Astrocyte of the cerebellum (primary cell): Measurements from ENCODE around the gene SHLD1.
"Not testable (repeated sequence)": the region's sequence is repeated elsewhere in the genome, so short reads cannot be mapped to it uniquely, and the experiment has no call there.

Experiments used
- DNase-seq: peaks from one replicate; pipeline ENCODE4 v3.0.0-alpha.2; 2011; ENCODE audit warnings: low read depth
- H3K4me3 ChIP-seq: 2 replicates; pipeline ENCODE4 v1.5.1; 2011; ENCODE audit warnings: mild to moderate bottlenecking, low read depth, low read length, moderate library complexity
- in situ Hi-C: cut with HindIII; loops from 2 replicates; pipeline ENCODE4 v1.10.0; 2017; ENCODE audit warnings: low sequenced_read_pairs
- TF ChIP-seq, protein P1 (sequence below): IDR thresholded peaks from 2 replicates; pipeline ENCODE4 v1.5.1; 2012; ENCODE audit warnings: low read length, low read depth, moderate library complexity, mild to moderate bottlenecking; ENCODE audit errors: missing control alignments

The SHLD1 gene, protein sequence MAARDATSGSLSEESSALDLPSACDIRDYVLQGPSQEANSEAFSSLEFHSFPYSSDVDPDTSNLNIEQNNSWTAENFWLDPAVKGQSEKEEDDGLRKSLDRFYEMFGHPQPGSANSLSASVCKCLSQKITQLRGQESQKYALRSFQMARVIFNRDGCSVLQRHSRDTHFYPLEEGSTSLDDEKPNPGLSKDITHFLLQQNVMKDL

DNA sequence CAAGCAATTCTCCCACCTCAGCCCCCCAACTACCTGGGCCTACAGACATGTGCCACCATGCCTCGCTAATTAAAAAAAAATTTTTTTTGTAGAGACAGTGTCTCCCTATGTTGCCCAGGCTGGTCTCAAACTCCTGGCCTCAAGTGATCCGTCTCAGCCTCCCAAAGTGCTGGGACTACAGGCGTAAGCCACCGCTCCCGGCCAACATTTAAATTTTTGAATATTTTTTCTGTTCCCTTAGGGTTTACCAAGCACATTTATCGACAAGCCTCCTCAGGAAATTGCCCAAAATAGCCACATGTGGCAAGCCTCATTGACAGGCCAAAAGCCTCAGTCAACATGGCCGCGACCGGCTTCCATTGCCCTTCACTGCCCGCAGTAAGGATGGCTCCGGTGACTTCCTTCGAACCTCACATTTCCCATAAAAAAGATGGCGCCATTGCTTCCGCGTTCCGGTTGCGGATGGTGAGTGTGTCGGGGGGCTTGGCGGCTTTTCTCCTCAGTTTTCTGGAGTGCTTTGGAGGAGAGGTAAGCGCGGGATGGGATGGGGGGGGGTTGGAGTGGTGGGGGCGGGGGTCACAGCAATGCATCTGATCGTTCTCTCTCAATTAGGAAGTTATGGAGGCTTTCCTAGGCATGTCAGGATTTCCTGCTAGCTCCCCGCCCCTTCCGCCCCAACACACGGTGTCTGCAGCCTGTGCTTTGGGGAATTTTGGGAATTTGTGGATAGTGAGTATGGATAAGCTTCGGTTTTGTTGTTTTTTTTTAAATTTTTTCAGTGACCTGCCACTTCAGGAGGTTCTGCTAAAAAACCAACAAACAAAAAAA lies at the start of gene SHLD1:
SHLD1 (plus strand) TSS at position 450 of the 828 bp plus-strand sequence. CDS start 22,465 bp downstream, outside the sequence.
- in situ Hi-C loops, result no loop called here
- TF ChIP-seq, protein P1, sequence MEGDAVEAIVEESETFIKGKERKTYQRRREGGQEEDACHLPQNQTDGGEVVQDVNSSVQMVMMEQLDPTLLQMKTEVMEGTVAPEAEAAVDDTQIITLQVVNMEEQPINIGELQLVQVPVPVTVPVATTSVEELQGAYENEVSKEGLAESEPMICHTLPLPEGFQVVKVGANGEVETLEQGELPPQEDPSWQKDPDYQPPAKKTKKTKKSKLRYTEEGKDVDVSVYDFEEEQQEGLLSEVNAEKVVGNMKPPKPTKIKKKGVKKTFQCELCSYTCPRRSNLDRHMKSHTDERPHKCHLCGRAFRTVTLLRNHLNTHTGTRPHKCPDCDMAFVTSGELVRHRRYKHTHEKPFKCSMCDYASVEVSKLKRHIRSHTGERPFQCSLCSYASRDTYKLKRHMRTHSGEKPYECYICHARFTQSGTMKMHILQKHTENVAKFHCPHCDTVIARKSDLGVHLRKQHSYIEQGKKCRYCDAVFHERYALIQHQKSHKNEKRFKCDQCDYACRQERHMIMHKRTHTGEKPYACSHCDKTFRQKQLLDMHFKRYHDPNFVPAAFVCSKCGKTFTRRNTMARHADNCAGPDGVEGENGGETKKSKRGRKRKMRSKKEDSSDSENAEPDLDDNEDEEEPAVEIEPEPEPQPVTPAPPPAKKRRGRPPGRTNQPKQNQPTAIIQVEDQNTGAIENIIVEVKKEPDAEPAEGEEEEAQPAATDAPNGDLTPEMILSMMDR, result no peak

DNA sequence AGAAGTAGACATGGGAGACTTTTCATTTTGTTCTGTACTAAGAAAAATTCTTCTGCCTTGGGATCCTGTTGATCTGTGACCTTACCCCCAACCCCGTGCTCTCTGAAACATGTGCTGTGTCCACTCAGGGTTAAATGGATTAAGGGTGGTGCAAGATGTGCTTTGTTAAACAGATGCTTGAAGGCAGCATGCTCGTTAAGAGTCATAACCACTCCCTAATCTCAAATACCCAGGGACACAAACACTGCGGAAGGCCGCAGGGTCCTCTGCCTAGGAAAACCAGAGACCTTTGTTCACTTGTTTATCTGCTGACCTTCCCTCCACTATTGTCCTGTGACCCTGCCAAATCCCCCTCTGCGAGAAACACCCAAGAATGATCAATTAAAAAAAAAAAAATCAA lies 47.9 kb upstream of the SHLD1 start:
- DNase-seq, in situ Hi-C loops: not testable (repeated sequence)

More for the DNA sequence above, at the start of gene SHLD1:
- peak; percentile 72 for DNase-seq
- H3K4me3 ChIP-seq, result peak within 1 kb of the TSS; percentile 57

DNA sequence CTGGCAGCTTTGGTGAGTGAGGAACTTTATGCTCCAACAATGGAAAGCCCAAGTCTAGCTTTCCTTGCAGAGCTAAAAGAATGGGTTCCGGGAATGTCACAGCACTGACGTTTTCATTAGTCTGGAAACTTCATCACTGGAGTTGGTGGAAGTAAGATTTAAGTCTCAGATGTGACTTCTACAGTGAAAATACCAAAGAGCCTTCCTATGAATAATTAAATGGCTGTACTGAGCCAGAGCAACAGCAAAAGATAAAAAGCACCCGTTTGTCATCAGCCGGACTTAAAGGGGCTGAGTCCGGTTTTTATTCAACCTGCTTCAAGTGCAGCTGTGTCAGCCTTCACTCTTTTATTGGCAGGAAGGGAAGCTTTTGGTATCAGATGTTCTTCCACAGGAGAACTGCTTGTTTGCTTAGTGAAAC lies 46.5 kb upstream of the SHLD1 start:
- in situ Hi-C loops, result no loop called here
- DNase-seq, result no peak
- no peak overlapping the region for H3K4me3 ChIP-seq

More for the DNA sequence above, 47.9 kb upstream of the SHLD1 start:
- H3K4me3 ChIP-seq, result not testable (repeated sequence)

DNA sequence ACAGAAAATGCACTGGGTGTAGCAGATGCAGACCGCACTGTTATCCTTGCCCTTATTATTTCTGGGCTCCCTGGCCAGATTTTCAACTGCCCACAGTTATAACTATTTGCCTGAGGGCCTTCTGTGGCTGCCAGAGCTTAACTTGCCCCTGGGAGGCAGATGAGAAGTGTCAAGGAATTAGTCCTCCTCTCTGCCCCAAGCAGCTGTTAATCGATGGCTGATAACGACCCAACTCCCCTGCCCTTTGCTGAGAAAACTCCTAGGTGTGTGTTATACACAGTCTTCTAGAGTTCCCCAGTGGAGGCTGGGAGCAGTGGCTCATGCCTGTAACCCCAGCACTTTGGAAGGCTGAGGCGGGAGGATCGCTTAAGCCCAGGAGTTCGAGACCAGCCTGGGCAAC lies 44.4 kb upstream of the SHLD1 start:
- no peak overlapping the region for H3K4me3 ChIP-seq
- TF ChIP-seq, protein P1, result no peak
- in situ Hi-C loops, result no loop called here
- no peak for DNase-seq

More for the DNA sequence above, 46.5 kb upstream of the SHLD1 start:
- TF ChIP-seq, protein P1, result no peak

DNA sequence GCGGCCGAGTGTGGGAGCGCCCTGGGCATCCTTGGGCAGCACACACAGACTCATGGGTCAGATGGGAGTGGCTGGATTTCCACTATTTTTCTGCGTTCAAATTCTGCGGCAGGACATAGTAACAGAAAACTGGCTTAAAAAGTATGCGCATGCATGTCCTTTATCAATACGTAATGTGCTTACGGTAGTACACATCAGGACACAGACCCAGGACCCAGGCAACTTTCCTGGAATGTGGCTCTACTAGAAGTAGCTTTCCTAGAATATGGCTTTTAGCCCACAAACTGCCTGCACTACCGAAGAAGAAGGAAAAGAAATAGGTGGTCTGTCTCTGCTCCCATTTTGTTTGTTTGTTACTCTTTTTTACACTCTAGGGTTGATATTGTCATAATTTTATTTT lies 43.4 kb upstream of the SHLD1 start:
- in situ Hi-C loops, result no loop called here

DNA sequence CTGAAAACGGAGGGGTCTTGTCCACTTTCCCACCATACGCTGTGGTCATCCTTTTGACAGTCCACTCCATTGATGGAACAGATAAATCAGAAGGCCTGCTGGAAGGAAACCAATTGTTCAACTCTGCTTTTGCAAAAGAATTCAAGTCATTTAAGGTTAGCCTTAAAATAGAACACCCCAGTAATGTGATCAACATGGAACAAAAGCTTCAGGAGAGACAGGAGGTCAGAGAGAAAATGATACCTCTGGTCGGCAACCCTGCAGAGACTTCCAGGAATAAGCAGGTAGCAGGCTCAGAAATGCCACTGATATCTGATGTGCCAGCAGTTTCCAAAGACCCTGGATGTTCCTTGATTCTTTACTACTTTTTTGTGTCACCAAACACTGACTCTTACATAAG lies 39.6 kb upstream of the SHLD1 start:
- H3K4me3 ChIP-seq, result no peak overlapping the region
- no peak for DNase-seq
- TF ChIP-seq, protein P1, result no peak
- in situ Hi-C loops, result no loop called here

More for the DNA sequence above, 43.4 kb upstream of the SHLD1 start:
- TF ChIP-seq, protein P1, result no peak
- DNase-seq, result no peak
- no peak overlapping the region for H3K4me3 ChIP-seq
